ENCODE results near the gene PGM1. TPM values are rescaled to one million over a fixed set of nuclear protein-coding genes. Genes with fewer than 3 reads are reported as not detected.

The PGM1 gene
- total RNA-seq (10 to 100 TPM; 21.4 to 82.8 (median 34.9) TPM), polyA plus RNA-seq (10 to 100 TPM; 11.3 to 24.0 (median 22.2) TPM)
- long read RNA-seq, donor 1, transcript PGM1-202 (11 exons, 2,472 nt), result major isoform, 8 of 8 reads
- long read RNA-seq, donor 1, partial matches to known transcripts, result 0 of 8 reads
- long read RNA-seq, donor 1, other reads (novel, unspliced or antisense), result 0 of 8 reads
- long read RNA-seq, donor 2, transcript PGM1-202 (11 exons, 2,472 nt), result major isoform, 17 of 17 reads
- long read RNA-seq, donor 2, partial matches to known transcripts, result 0 of 17 reads
- long read RNA-seq, donor 2, other reads (novel, unspliced or antisense), result 0 of 17 reads
- long read RNA-seq, donor 3, transcript PGM1-202 (11 exons, 2,472 nt), result major isoform, 6 of 6 reads
- long read RNA-seq, donor 3, partial matches to known transcripts, result 0 of 6 reads
- long read RNA-seq, donor 3, other reads (novel, unspliced or antisense), result 0 of 6 reads
- long read RNA-seq, donor 4, result 0 reads
- long read RNA-seq, donor 5, transcript PGM1-202 (11 exons, 2,472 nt), result major isoform, 14 of 14 reads
- long read RNA-seq, donor 5, partial matches to known transcripts, result 0 of 14 reads
- long read RNA-seq, donor 5, other reads (novel, unspliced or antisense), result 0 of 14 reads
- long read RNA-seq, donor 6, result 0 reads
- long read RNA-seq, donor 7, transcript PGM1-202 (11 exons, 2,472 nt), result major isoform, 13 of 18 reads
- long read RNA-seq, donor 7, partial matches to known transcripts, result 5 of 18 reads
- long read RNA-seq, donor 7, other reads (novel, unspliced or antisense), result 0 of 18 reads
- long read RNA-seq, donor 8, transcript PGM1-202 (11 exons, 2,472 nt), result major isoform, 14 of 22 reads
- long read RNA-seq, donor 8, partial matches to known transcripts, result 8 of 22 reads
- long read RNA-seq, donor 8, other reads (novel, unspliced or antisense), result 0 of 22 reads
- long read RNA-seq, donor 9, transcript PGM1-202 (11 exons, 2,472 nt), result major isoform, 8 of 37 reads
- long read RNA-seq, donor 9, partial matches to known transcripts, result 29 of 37 reads
- long read RNA-seq, donor 9, other reads (novel, unspliced or antisense), result 0 of 37 reads
- long read RNA-seq, donor 10, transcript PGM1-202 (11 exons, 2,472 nt), result major isoform, 7 of 7 reads
- long read RNA-seq, donor 10, partial matches to known transcripts, result 0 of 7 reads
- long read RNA-seq, donor 10, other reads (novel, unspliced or antisense), result 0 of 7 reads

DNA sequence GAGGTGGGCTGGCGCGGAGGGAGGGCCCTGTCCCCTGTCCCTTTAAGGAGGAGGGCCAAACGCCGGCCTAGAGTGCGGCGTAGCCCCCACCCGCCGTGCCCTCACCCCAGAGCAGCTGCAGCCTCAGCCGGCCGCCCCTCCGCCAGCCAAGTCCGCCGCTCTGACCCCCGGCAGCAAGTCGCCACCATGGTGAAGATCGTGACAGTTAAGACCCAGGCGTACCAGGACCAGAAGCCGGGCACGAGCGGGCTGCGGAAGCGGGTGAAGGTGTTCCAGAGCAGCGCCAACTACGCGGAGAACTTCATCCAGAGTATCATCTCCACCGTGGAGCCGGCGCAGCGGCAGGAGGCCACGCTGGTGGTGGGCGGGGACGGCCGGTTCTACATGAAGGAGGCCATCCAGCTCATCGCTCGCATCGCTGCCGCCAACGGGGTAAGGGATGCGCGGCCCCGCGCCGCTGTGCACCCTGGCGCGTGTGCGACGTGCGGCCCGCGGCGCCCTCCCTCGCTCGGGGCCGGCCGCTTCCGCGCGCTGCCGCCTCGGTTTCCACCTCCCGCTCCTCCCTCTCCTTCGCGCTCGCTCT lies at the start of gene PGM1:
PGM1 (plus strand) TSS at position 109 of the 583 bp plus-strand sequence; CDS start at position 187, 78 bp downstream.
- Histone ChIP-seq H3K4me3 (peak within 1 kb of the TSS; percentile 65 to 95 (median 81)), H3K27ac (peak within 1 kb of the TSS; percentile 85 to 95 (median 93)), H3K27me3 (no peaks in the 10 kb centered on the region), H3K36me3 (no peaks in the 10 kb centered on the region), H3K9me3 (no peaks in the 10 kb centered on the region), H3K4me1 (peaks cover 5 to 24% (median 16%) of the 10 kb centered on the region in 4 donors)
- 0 to 1% (median 0%) methylated on average over 14 to 64 of the region's 64 CpGs for WGBS, 5 donors
- DNase-seq, result peak; percentile 67 to 93
- TF ChIP-seq POLR2AphosphoS5 (IDR thresholded peaks at IDR 0.05), result peak in 1 of 3 donors; percentile 8
- TF ChIP-seq POLR2A (IDR thresholded peaks at IDR 0.05), result no peak
- intact Hi-C loops (cut with DNase I; ENCODE audit: low total_unique reads), result no loop called here

DNA sequence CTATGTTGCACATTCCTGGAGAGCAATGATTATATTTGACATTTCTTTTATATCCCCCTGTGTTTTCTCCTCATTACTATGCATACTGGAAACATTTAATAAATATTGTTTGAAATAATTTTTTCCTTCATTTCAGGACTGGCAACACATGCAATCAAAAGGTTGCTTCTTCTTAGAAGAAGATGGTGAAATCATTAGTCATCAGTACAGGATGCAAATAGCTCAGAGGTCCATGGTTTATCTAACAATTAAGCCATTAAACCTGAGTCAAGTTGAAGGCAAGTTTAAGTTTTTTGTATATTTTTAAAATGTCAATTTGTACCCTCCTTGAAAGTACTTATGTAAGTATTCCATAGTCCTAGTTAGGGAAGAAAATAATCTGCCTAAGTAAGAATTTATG lies 47.4 kb upstream of the PGM1 start:
- H3K4me1 ChIP-seq, result no peaks in the 10 kb centered on the region
- no peak overlapping the region for H3K27ac ChIP-seq
- H3K27me3 ChIP-seq, result no peaks in the 10 kb centered on the region
- H3K36me3 ChIP-seq, result peaks cover 0 to 24% (median 10%) of the 10 kb centered on the region in 4 donors
- no peak overlapping the region for H3K4me3 ChIP-seq
- DNase-seq, result no peak
- H3K9me3 ChIP-seq, result no peaks in the 10 kb centered on the region
- TF ChIP-seq, protein P1, sequence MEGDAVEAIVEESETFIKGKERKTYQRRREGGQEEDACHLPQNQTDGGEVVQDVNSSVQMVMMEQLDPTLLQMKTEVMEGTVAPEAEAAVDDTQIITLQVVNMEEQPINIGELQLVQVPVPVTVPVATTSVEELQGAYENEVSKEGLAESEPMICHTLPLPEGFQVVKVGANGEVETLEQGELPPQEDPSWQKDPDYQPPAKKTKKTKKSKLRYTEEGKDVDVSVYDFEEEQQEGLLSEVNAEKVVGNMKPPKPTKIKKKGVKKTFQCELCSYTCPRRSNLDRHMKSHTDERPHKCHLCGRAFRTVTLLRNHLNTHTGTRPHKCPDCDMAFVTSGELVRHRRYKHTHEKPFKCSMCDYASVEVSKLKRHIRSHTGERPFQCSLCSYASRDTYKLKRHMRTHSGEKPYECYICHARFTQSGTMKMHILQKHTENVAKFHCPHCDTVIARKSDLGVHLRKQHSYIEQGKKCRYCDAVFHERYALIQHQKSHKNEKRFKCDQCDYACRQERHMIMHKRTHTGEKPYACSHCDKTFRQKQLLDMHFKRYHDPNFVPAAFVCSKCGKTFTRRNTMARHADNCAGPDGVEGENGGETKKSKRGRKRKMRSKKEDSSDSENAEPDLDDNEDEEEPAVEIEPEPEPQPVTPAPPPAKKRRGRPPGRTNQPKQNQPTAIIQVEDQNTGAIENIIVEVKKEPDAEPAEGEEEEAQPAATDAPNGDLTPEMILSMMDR (IDR thresholded peaks at IDR 0.05), result no peak
- TF ChIP-seq POLR2AphosphoS5 (IDR thresholded peaks at IDR 0.05) (no peak), EP300 (IDR thresholded peaks at IDR 0.05) (no peak), POLR2A (IDR thresholded peaks at IDR 0.05) (no peak)
- intact Hi-C loops (cut with DNase I; ENCODE audit: low total_unique reads), result no loop called here

DNA sequence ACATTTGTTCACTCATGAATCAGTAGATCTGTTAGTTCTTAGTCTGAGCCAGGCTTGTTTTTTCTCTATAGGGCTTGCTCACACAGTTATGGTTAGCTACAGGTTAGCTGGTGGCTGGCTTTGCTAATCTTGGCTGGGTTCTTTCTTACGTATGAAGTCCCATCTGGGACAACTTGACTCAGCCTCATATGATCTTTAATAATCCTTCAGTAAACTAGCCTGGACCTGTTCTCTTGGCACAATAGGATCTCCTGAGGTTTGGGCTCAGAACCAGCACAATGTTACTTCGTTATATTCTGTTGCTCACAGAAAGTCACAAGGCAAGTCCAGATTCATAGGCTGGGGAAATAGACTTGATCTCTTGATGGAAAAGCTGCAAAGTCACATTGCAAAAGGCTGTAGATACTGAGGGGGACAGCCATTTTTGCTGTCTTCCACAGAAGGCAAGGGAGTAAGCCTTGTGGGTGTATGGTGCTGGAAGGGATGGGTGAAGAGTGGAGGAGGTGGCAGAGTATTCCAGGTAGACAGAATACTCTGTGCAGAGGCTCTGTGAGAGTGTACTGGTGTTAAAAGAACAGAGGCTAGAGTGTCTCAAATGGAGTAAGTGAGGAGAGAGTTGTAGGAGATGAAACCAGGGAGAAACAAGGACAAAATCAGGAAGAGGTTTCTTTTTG lies 45.5 kb upstream of the PGM1 start:
- whole genome bisulfite sequencing, 5 donors, result 82 to 94% (median 92%) methylated on average over 2 of the region's 2 CpGs
- intact Hi-C loops (cut with DNase I; ENCODE audit: low total_unique reads), result no loop called here

DNA sequence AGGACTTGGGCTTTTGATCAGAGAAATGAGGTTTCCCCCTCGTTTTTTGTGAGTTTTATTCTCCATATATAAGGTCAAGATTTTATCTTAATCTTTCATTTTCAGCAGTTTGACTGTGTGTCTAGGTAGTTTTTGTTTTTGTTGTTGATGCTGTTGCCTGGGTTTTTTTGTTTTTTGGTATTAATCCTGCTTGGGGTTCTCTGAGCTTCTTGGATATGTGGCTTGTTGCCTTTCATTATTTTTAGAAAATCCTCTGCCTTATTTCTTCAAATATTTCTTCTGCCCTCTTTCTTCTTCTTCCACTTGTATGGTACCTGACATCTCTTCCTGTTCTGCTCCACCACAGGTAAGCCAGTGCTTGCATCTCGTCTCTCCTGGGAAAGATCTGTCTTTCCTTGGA lies 44.9 kb upstream of the PGM1 start:
- Histone ChIP-seq H3K27me3 (no peaks in the 10 kb centered on the region), H3K9me3 (no peaks in the 10 kb centered on the region), H3K4me1 (no peaks in the 10 kb centered on the region), H3K36me3 (peaks cover 0 to 34% (median 17%) of the 10 kb centered on the region in 4 donors), H3K4me3 (no peak overlapping the region), H3K27ac (no peak overlapping the region)
- intact Hi-C loops (cut with DNase I; ENCODE audit: low total_unique reads), result no loop called here
- 88 to 93% (median 91%) methylated on average over 2 of the region's 2 CpGs for WGBS, 5 donors
- no peak for TF ChIP-seq POLR2A (IDR thresholded peaks at IDR 0.05)
- no peak for TF ChIP-seq POLR2AphosphoS5 (IDR thresholded peaks at IDR 0.05)
- no peak for TF ChIP-seq EP300 (IDR thresholded peaks at IDR 0.05)
- TF ChIP-seq, protein P1 (IDR thresholded peaks at IDR 0.05), result no peak
- DNase-seq, result no peak

More for the DNA sequence above, 45.5 kb upstream of the PGM1 start:
- Histone ChIP-seq H3K4me1 (no peaks in the 10 kb centered on the region), H3K27me3 (no peaks in the 10 kb centered on the region), H3K27ac (no peak overlapping the region), H3K36me3 (peaks cover 0 to 29% (median 15%) of the 10 kb centered on the region in 4 donors), H3K9me3 (no peaks in the 10 kb centered on the region), H3K4me3 (no peak overlapping the region)
- TF ChIP-seq POLR2A (IDR thresholded peaks at IDR 0.05) (no peak), EP300 (IDR thresholded peaks at IDR 0.05) (no peak), POLR2AphosphoS5 (IDR thresholded peaks at IDR 0.05) (no peak)
- TF ChIP-seq, protein P1 (IDR thresholded peaks at IDR 0.05), result no peak
- DNase-seq, result no peak

Data from stomach (tissue), 19 donors.